ENCODE data around the gene PTPRQ.
"Not testable (repeated sequence)": the region's sequence is repeated elsewhere in the genome, so short reads cannot be mapped to it uniquely, and the experiment has no call there.

The PTPRQ gene

DNA sequence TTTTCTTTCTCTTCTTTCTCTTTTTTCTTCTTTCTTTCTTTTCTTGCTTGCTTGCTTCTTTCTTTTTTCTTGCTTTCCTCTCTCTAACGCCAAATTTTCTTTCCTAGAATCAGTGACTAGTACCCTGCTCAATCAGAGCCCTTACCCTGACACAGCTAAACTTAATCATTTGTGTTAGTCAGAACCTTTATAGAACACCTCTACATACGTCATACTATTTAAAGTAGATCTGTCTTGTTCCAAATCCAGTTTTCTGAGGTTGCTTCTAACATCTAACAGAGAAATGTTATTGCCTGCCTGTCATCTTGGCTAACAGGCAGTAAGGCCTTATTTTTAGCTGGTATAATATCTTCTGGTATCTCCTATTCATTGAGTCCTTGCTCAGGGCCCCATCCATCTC lies 197.9 kb downstream of the PTPRQ start:
- no peak for DNase-seq (ENCODE audit: low spot score)

DNA sequence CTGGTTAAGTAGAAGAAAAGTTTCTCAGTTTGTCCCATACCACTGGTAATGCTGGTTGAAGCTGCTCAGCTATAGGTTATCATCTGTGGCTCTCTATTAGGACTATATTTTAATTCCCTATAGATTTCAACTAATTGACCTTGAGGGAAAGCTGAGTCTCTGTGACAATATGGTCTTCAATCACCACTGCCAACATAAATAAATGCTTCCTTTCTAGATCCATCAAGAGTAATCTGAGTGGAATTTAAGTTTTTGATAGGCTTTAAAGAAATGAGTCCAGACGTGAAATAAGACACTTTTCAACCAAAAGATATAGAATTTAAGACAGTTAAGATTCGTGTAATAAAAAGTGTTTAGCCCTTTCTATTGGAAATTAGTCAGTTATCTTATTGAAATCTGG lies 199.9 kb downstream of the PTPRQ start:
- DNase-seq (ENCODE audit: low spot score): no peak

DNA sequence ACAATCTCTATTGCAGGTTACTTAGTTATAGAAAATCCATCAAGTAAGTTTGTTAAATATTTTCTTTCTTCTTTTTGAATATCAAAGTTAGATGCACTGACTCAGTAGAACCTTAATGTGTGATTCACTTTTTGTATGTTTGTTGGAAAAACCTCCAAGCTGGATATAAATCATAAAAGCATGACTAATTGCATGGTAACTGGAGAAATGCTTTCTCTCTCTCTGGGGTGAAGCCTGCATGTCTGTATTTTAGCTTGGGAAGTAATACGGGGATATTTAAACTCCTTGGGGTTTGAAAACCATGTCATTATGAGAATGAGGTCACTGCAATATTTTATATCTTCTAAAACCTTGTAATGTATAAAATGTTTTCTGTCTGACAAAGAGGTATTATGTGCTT lies 204.8 kb downstream of the PTPRQ start:
- no peak for DNase-seq (ENCODE audit: low spot score)

DNA sequence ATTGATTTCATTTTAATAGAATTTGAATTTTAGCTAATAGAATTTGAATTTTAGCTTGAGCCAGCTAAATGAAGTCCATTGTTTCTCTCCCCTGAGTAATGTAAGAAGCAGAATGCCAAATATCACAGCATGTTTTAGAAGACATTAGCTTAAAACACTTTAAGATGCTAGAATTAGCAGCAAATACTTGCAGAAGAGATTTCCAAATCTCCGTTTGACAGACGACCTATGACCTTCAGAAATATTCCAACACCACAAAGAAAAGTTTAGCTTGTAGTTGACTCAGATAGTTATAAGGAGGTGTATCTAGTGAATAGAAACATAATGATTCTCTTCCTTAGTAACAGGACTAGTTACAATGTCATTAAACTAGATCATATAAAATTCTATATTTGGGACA lies 211.7 kb downstream of the PTPRQ start:
- DNase-seq (ENCODE audit: low spot score): no peak

DNA sequence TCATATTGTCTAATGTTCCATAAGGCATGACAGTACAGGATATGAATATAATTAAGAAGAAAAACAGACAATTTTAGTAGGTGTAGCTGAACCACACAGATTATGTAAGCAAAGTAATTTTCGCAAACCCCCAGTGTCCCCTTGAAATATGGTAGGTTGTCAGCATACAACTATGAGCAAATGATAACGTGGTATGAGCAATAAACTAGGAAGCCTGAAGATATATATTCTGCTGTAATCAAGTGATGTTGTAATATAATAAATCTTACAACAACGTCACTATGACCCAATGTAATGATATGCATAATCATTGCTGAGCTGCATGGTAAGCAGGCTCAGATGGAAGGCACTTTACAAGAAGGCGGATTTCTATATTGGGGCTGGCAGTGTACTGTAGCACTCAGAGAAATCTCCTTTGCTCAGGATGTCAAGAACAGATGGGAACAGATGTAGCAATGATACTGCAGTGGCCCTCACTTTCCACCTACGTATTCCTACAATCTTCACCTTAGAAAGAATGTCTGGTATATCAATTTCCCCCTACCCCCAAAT lies 215.6 kb downstream of the PTPRQ start:
- DNase-seq (ENCODE audit: low spot score): no peak

DNA sequence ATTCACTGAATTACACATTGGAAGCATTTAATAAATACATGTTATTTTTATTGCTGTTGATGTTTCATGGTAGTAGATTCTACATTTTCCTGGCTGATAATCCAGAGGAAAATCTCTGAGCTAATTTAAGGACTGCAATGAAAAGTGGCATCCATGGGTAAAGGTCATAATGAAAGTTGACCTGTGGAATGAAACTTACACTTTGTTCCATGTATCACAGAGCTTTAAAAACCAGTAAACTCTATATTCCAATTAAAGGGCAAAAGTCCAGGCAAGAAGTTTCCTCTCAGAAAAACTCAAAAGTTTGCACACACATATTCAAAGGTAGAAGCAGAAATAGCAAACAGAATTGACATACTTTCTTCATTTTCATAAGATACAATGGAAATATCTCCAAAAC lies 218.6 kb downstream of the PTPRQ start:
- DNase-seq (ENCODE audit: low spot score): no peak

DNA sequence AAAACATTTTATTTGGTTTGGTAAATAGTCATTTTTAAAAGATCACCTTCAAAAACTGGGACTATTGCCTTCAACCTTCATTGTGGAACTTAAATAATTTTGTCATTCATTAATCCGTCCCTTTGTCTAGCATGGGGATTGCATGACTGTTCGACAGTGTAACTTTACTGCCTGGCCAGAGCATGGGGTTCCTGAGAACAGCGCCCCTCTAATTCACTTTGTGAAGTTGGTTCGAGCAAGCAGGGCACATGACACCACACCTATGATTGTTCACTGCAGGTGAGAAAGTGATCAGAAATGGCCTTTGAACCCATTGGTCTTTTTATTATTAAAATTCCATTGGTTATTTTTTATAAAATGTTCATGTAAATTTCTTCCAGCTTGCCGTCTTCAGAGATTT lies 226.2 kb downstream of the PTPRQ start:
- no peak for DNase-seq (ENCODE audit: low spot score)

DNA sequence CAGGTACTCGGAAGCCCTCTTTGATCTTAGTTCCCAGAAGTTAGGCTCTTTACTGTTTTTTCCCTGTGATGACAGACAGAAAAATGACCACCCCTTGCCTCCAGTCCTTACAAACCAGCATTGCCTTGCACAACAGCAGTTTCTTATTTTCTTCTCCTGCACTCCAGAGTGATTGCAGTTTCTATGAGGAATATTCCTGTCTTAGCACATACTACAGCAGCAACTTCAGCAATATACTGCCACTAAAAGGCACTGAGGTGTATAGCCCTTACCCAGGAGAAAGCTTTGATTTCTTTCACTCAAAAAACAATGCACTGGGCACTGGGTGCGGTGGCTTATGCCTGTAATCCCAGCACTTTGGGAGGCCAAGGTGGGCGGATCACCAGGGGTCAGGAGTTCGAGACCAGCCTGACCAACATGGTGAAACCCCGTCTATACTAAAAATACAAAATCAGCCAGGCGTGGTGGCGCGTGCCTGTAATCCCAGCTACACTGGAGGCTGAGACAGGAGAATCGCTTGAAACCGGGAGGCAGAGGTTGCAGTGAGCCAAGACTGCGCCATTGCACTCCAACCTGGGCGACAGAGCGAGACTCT lies 232.1 kb downstream of the PTPRQ start:
- not testable (repeated sequence) for DNase-seq (ENCODE audit: low spot score)

DNA sequence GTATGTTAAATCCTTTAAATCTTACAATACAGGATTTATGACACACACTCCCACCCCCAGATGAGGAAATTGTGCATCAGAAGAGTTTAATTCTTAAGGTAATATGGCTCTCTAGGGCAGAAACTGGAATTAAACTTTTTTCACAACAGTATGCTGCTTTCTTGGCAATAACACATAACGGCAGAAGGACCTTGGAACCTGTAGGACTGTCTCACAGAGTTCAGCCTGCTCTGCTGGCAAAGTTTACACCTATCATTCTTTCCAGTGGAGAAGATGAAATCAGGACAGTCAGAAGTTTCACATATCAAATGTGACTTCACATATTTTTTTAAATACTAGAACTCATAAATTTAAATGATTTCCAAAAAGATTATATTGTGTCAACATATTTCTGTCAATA lies 232.8 kb downstream of the PTPRQ start:
- no peak for DNase-seq (ENCODE audit: low spot score)

DNA sequence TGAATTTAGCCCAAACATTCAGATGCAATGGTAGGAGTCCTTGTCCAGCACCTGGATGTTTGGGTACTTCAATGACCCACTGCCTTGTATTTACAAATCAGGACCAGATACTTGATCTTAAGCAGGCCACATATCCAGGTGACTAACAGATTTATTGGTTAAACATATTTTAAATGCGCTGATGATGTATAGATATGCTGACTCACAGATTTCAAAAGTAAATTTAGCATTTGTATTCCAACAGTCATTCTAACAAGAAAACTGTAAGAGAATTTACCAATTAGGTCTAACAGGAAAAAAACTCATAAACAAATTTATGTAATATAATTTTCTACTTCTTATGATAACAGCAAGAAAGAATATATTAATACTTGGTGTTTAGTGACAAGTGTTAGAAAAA lies 234.0 kb downstream of the PTPRQ start:
- DNase-seq (ENCODE audit: low spot score): no peak

DNA sequence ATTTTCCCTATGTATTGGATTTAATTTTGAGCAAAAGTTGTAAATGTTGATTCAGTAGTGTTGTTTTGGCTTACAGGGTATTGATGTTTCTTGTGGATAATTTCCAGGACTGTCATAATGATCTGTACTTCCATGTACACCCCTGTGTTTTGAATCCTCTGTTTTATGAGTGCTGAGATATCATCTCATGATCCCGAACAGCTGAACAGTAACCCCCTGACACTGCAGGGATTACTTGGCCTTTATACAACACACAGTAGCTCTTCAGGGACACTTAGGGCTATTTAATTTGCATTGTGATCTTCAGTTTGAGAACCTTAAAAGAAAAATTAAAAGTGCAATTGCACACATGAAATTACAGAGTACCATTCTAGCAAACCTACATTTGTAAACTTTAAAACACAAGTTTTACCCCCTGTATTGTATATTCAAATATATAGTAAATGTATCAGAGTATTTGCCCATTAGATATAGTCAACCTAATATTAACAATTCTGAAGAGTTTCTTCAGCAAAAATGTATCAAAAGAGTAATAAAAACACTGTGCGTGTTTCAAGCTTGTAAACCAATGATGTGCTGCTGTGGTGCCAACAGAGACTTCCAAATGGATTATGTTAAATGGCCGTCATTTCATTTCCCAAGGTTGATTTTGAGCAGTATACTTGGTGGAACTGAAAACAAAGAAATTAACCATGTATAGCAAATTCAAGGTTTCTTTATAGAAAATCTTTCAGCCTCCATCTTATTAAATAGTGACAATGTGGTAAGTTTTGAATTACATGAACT lies 235.5 kb downstream of the PTPRQ start:
- no peak for DNase-seq (ENCODE audit: low spot score)

DNA sequence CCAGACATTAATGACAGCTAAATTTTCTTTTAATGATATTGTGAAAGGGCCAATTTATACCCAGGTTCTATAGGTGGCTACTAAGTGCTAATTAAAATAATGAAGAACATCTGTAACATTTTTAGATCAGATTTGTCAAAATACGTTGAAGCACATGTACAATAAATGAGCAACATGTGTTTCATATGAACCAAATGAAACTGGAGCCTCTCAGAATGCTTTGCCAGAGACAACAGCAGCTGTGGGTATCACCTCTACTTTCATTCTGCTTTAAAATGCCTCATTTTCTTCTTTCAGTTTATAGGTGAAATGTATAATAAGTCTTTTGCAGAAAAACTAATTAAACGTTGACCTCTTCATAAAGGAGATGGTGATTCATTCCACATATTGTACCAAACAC lies 237.3 kb downstream of the PTPRQ start:
- no peak for DNase-seq (ENCODE audit: low spot score)

DNA sequence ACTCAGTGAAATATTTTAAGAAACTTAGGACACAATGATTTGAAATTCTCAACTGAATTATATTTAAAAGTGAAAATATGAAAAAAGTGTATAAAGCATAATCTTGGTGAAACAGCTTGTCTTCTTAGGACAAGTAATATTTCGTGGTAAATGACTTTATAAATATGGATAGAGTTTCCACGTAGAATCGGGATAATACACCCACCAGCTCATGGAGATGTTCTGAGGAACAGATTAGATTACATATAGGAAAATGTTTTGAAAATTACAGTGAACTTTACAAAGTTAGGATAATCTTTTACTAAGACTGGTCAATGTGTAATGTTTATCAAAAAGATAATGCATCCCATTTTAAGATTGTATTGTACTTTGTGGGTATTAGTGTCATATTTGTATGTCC lies 237.8 kb downstream of the PTPRQ start:
- DNase-seq (ENCODE audit: low spot score): no peak

DNA sequence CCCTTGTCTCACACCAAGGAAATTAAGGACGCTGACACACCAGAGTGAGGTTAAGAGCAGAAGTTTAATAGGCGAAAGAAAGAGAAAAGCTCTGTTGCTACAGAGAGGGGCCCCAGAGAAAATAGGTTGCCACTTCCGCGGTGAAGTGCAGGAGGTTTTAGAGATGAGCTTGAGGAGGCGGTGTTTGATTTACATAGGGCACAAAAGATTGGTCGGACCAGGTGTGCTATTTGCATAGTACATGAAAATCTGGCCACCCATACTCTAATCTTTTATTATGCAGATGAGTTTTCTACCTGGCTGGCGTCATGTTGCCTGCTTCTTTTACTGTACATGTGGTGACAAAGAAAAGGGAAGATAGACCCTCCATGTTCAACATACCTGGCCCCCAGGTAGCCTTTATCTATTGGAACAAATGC lies 240.1 kb downstream of the PTPRQ start:
- no peak for DNase-seq (ENCODE audit: low spot score)

DNA sequence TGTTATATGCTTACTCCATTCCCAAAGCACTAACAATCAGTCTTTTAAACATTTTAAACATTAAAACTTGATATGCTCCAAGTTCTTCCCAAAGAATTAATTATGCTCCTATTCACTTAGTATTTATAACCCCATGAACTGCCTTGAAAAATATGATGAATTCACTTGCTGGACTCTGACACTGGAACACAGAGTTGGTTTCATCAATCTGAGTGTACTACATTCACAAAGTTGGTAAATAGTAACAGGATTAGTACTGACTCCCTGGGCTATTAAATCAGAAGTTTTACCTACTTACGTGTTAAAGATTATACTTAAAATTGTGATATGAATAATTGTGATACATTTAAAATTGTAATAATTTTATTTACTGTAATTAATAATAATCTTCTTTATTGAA lies 246.1 kb downstream of the PTPRQ start:
- DNase-seq (ENCODE audit: low spot score): no peak

DNA sequence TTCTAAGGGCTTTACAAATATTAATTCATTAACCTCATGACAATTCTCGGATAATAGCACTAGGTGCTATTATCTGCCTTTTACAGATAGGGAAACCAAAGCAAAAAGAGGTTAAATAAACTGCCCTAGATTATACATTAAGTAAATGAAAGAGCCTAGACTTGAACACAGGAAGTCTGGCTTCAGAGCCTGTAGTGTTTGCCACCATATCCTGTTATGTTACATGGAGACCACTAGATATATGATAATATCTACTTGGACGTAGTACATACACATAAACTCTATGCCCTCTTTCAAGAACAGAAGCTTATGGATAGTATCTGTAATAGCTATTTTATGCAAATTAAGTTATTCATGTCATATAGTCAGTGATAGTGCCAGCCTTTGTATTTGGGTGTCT lies 246.5 kb downstream of the PTPRQ start:
- DNase-seq (ENCODE audit: low spot score): no peak

DNA sequence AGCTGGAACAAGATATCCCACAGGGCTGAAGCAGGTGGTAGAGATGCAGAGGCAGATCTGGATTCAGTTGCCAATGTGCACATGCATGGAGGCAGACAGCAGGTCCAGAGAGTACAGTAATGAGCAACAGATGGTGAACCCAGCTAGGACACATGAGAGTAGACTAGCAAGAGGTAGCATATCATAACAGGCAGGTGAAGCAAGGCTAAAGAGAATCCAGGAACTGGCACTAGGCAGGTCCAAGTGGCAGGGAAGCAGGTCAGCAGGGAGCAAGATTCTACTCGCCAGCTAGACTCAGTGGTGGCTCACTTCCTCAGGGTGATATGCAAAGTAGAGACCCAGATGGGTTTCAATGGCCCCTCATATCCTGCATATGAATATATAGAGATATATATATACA lies 248.1 kb downstream of the PTPRQ start:
- DNase-seq (ENCODE audit: low spot score): no peak

DNA sequence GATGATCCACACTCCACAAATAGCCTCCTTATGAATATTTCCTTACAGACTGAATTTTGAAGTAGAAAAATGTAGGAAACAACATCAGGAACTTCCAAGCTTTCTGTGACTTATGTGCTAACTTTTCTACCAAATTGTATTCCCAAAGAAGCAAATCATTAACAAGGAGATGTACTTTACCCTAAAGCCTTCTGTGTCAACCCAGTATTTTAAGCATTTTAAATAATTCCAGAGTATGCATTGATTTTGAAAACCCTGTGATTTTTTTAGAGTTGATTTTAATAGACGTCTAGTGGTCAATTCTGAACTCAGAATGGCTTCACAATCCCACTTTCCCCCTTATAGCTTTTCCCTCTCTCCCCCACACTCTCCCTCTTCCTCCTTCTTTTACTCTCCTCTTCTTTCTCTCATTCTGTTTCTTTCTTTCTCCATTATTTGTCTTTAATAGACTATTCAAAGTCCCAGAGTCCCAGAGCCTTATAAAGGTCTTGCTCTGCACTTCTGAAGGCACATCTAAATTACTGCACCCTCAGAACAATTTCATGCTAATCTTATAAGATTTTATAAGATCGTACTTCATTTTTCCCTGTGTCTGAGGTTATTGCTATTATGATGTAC lies 253.3 kb downstream of the PTPRQ start:
- DNase-seq (ENCODE audit: low spot score): no peak

DNA sequence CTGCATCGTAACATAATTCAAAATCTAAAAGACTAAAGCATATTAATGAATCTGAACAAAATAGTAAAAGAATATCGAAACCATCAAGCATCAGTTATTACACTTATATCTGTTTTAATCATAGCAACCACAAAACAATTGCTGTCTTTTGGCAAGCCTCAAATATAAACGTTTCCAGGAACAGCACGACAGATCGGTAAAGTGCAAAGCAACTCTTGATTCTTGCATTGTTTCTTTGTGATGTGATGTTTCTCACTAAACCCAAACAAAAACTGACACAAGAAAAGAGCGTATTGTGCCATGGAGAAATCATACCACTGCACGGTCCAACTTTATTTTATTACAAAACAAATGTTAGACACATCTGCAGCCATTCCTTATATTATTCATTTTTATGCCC lies 254.2 kb downstream of the PTPRQ start:
- DNase-seq (ENCODE audit: low spot score): no peak

DNA sequence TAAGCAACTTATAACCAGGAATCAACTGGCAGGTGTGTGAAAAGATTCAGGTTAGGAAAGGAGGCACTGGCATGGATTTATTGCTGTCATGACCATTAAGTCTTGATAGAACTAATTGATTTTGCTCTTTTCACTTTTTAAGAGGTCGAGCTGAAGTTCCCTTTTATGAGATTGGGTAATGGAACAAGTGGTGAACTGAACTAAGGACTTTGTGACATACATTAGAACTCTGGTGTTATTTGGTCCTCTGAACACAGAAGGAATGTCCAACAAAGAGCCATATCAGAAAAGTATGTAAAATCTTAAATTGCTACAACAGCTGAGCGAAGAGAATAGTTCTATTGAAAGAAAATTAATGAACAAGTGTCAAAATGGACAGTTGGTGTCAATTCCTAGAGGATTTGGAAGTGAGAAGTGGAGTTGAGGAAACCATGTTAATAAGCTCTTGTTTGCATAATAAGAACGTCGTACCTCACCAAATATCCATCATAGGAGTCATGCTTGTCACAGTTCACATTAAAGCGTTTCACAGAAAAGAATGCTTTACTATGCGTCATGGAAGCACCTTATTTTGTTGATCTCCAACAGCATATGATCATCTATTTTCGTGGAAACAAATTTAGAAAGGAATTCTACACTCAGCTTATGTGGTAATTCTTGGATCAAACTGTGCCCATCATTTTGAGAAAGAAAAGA lies 255.0 kb downstream of the PTPRQ start:
- no peak for DNase-seq (ENCODE audit: low spot score)

DNA sequence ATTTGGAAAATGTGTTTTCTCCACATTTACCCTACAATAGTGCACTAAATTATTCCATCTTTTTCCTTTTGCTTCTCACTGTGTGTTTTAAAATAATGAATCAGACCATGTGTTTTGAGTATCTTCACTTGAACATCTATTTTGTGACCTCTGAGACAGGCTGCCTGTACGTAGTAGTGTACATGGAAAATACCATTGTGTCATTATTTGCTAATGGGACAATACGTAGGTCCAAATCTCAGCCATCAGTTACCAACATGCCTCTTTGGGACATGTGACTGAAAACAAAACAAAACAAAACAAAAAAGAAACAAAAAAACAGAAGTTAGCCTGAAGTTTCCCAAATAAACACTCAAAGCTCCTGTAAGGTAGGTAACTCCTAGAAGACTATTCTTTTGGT lies 256.3 kb downstream of the PTPRQ start:
- no peak for DNase-seq (ENCODE audit: low spot score)

DNA sequence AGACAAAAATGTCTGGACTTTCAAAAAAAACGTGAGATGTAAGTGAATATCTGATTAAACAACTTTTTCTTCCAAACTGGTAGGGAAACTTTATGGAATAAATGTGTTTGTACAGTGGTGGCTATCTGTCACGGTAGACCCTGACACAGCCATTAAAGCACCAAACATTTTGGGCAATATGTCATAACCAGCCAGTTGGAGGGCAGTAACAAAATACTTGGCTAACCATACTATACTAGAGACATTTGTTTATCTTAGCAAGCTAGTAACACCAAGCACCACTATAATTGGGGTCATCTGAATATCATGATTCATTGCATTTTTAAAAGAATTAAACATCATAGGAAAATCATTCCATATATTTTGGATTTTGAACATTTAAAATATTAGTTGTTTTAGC lies 257.4 kb downstream of the PTPRQ start:
- no peak for DNase-seq (ENCODE audit: low spot score)
